K562 (cell line): ENCODE data around the gene CALR3. TPM values are rescaled to one million over a fixed set of nuclear protein-coding genes. Genes with fewer than 3 reads are reported as not detected.

ENCODE experiments used
- CHD2 ChIP-seq: IDR thresholded peaks from 2 replicates; pipeline ENCODE4 v1.6.1; 2011; ENCODE audit warnings: low read depth, low read length
- CREB1 ChIP-seq, 2 experiments: sonication (generic) in 1 of 2; formaldehyde crosslinking in 1 of 2; IDR thresholded peaks; 2 replicates each; pipeline versions ENCODE4 v1.6.1 to v1.8.0; 2012 to 2022; ENCODE audit warnings: inconsistent platforms in 1 of 2, mild to moderate bottlenecking in 1 of 2, missing genetic modification reagents in 1 of 2, moderate library complexity in 1 of 2
- ILK ChIP-seq: fragments of 450-650 bp; IDR thresholded peaks from 2 replicates; pipeline ENCODE4 v1.6.1; 2016; ENCODE audit warnings: missing genetic modification characterization, low read depth, mild to moderate bottlenecking, missing compliant biosample characterization, moderate library complexity, borderline replicate concordance
- POLR2A ChIP-seq: fragments of 450-650 bp; conservative IDR thresholded peaks from 2 replicates; pipeline ENCODE4 v1.6.1; 2016
- RBM25 ChIP-seq: fragments of 200-400 bp; formaldehyde crosslinking; IDR thresholded peaks from 2 replicates; pipeline ENCODE4 v1.6.1; 2018; ENCODE audit warnings: low read length, low read depth, moderate library complexity; ENCODE audit not compliant: severe bottlenecking
- ZFP30 ChIP-seq: fragments of 250-450 bp; sonication (Bioruptor Pico); IDR thresholded peaks from 2 replicates; pipeline ENCODE4 v1.8.0; 2022; ENCODE audit warnings: moderate library complexity, mild to moderate bottlenecking, inconsistent platforms, borderline replicate concordance
- ZNF436 ChIP-seq: fragments of 250-450, 450-650 bp; sonication (Bioruptor Pico); formaldehyde crosslinking; IDR thresholded peaks from 2 replicates; pipeline ENCODE4 v1.7.0; 2020; ENCODE audit warnings: mild to moderate bottlenecking
- ZNF551 ChIP-seq: fragments of 250-450 bp; sonication (Bioruptor Pico); IDR thresholded peaks from 2 replicates; pipeline ENCODE4 v1.5.0; 2021; ENCODE audit warnings: mild to moderate bottlenecking, moderate library complexity
- polyA plus RNA-seq, 8 experiments: library from polyadenylated mRNA; depleted of rRNA in 4 of 8; stranded (reverse) in 5 of 8; unstranded in 3 of 8; fragments of >200 nt; fragmentation: Nextera tagmentation in 2 of 8; fragmentation: Illumina TruSeq in 1 of 8; extraction: Ambion mirVana in 2 of 8; extraction: Trizol in 1 of 8; gene quantifications; 2 replicates each; pipeline versions ENCODE4 v1.2.1 to v1.2.3, GENCODE V29; 2011 to 2014; ENCODE audit warnings: inconsistent platforms in 1 of 8, missing spikeins in 1 of 8
- total RNA-seq, 7 experiments: library from RNA; depleted of rRNA in 6 of 7; stranded (reverse); fragments of >200 nt in 6 of 7; fragmentation: Illumina TruSeq in 2 of 7; extraction: Trizol in 2 of 7; gene quantifications; 2 replicates each; pipeline versions ENCODE4 v1.2.1 to v1.2.3, GENCODE V29; 2011 to 2021; ENCODE audit warnings: low replicate concordance in 1 of 7
- TF ChIP-seq, protein P1 (sequence below): fragments of 450-650 bp; IDR thresholded peaks from 2 replicates; pipeline ENCODE4 v1.6.1; 2016; ENCODE audit warnings: mild to moderate bottlenecking, moderate library complexity
- TF ChIP-seq, protein P2 (sequence below): fragments of 150-350 bp; conservative IDR thresholded peaks from 2 replicates; pipeline ENCODE4 v1.6.1; 2014; ENCODE audit warnings: low read length
- TF ChIP-seq, protein P3 (sequence below), 2 experiments: IDR thresholded peaks; 2 replicates each; pipeline ENCODE4 v1.6.1; 2011; ENCODE audit warnings: borderline replicate concordance in 1 of 2, control low read depth in 1 of 2, low read depth in 1 of 2, low read length in 1 of 2, mild to moderate bottlenecking in 1 of 2, mixed read lengths in 1 of 2, moderate library complexity in 1 of 2; ENCODE audit not compliant: insufficient read depth in 1 of 2, insufficient read length in 1 of 2, poor library complexity in 1 of 2, severe bottlenecking in 1 of 2; ENCODE audit errors: extremely low read depth in 1 of 2

The CALR3 gene
- total and polyA plus RNA-seq, 9 of the 15 experiments (the other 6 are each of a cell fraction or from before 2014, with no cell fraction given) = 0.15 to 0.41 (median 0.22) TPM; not detected in 4

DNA sequence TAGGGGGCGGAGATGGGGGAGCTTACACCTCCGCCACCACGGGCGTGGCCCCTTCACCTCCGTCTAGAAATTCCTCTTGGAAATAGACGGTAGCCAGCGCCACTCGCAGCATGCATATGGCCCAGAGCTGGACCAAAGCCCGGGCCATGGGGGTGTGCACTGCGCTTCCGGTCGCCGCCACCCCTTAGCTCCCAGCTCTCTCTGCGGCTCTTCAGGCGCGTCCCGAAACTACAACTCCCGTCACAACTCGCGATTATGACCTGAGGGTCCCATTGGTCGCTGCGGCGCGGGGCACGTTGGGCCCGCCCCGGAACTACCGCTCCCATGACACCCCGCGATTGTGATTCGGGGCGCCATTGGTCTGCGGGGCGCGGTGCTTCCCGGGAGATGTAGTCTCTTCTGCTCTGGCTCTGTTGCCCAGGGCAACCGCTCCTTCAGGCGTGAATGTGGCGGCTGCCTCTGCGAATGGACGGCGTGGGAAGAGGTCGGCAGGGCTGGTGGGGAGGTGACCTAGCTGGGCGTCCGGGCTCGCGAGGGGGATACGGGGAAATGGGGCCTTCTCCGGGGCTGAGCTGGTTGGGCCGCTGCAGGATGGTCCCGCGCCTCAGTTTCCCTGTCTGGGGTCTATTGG is at the start of gene CALR3, which contains the start of gene C19orf44 (continued):
- TF ChIP-seq ZNF436 (CRISPR knock-in tag) (no peak), RBM25 (peak; percentile 86), CREB1 (IDR thresholded peaks at IDR 0.05) (peak; percentile 83), CREB1 (CRISPR knock-in tag; IDR thresholded peaks at IDR 0.05) (peak; percentile 86), CHD2 (peak; percentile 75), ZFP30 (CRISPR knock-in tag) (no peak), POLR2A (peak; percentile 90), ILK (tag) (no peak), ZNF551 (CRISPR knock-in tag) (no peak)
- TF ChIP-seq, protein P1, sequence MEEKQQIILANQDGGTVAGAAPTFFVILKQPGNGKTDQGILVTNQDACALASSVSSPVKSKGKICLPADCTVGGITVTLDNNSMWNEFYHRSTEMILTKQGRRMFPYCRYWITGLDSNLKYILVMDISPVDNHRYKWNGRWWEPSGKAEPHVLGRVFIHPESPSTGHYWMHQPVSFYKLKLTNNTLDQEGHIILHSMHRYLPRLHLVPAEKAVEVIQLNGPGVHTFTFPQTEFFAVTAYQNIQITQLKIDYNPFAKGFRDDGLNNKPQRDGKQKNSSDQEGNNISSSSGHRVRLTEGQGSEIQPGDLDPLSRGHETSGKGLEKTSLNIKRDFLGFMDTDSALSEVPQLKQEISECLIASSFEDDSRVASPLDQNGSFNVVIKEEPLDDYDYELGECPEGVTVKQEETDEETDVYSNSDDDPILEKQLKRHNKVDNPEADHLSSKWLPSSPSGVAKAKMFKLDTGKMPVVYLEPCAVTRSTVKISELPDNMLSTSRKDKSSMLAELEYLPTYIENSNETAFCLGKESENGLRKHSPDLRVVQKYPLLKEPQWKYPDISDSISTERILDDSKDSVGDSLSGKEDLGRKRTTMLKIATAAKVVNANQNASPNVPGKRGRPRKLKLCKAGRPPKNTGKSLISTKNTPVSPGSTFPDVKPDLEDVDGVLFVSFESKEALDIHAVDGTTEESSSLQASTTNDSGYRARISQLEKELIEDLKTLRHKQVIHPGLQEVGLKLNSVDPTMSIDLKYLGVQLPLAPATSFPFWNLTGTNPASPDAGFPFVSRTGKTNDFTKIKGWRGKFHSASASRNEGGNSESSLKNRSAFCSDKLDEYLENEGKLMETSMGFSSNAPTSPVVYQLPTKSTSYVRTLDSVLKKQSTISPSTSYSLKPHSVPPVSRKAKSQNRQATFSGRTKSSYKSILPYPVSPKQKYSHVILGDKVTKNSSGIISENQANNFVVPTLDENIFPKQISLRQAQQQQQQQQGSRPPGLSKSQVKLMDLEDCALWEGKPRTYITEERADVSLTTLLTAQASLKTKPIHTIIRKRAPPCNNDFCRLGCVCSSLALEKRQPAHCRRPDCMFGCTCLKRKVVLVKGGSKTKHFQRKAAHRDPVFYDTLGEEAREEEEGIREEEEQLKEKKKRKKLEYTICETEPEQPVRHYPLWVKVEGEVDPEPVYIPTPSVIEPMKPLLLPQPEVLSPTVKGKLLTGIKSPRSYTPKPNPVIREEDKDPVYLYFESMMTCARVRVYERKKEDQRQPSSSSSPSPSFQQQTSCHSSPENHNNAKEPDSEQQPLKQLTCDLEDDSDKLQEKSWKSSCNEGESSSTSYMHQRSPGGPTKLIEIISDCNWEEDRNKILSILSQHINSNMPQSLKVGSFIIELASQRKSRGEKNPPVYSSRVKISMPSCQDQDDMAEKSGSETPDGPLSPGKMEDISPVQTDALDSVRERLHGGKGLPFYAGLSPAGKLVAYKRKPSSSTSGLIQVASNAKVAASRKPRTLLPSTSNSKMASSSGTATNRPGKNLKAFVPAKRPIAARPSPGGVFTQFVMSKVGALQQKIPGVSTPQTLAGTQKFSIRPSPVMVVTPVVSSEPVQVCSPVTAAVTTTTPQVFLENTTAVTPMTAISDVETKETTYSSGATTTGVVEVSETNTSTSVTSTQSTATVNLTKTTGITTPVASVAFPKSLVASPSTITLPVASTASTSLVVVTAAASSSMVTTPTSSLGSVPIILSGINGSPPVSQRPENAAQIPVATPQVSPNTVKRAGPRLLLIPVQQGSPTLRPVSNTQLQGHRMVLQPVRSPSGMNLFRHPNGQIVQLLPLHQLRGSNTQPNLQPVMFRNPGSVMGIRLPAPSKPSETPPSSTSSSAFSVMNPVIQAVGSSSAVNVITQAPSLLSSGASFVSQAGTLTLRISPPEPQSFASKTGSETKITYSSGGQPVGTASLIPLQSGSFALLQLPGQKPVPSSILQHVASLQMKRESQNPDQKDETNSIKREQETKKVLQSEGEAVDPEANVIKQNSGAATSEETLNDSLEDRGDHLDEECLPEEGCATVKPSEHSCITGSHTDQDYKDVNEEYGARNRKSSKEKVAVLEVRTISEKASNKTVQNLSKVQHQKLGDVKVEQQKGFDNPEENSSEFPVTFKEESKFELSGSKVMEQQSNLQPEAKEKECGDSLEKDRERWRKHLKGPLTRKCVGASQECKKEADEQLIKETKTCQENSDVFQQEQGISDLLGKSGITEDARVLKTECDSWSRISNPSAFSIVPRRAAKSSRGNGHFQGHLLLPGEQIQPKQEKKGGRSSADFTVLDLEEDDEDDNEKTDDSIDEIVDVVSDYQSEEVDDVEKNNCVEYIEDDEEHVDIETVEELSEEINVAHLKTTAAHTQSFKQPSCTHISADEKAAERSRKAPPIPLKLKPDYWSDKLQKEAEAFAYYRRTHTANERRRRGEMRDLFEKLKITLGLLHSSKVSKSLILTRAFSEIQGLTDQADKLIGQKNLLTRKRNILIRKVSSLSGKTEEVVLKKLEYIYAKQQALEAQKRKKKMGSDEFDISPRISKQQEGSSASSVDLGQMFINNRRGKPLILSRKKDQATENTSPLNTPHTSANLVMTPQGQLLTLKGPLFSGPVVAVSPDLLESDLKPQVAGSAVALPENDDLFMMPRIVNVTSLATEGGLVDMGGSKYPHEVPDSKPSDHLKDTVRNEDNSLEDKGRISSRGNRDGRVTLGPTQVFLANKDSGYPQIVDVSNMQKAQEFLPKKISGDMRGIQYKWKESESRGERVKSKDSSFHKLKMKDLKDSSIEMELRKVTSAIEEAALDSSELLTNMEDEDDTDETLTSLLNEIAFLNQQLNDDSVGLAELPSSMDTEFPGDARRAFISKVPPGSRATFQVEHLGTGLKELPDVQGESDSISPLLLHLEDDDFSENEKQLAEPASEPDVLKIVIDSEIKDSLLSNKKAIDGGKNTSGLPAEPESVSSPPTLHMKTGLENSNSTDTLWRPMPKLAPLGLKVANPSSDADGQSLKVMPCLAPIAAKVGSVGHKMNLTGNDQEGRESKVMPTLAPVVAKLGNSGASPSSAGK = peak; percentile 55; the same call in 1 of the 2 replicates
- TF ChIP-seq, protein P2, sequence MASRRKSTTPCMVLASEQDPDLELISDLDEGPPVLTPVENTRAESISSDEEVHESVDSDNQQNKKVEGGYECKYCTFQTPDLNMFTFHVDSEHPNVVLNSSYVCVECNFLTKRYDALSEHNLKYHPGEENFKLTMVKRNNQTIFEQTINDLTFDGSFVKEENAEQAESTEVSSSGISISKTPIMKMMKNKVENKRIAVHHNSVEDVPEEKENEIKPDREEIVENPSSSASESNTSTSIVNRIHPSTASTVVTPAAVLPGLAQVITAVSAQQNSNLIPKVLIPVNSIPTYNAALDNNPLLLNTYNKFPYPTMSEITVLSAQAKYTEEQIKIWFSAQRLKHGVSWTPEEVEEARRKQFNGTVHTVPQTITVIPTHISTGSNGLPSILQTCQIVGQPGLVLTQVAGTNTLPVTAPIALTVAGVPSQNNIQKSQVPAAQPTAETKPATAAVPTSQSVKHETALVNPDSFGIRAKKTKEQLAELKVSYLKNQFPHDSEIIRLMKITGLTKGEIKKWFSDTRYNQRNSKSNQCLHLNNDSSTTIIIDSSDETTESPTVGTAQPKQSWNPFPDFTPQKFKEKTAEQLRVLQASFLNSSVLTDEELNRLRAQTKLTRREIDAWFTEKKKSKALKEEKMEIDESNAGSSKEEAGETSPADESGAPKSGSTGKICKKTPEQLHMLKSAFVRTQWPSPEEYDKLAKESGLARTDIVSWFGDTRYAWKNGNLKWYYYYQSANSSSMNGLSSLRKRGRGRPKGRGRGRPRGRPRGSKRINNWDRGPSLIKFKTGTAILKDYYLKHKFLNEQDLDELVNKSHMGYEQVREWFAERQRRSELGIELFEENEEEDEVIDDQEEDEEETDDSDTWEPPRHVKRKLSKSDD = no peak; the same call in 1 of the 2 replicates
- TF ChIP-seq, protein P3, sequence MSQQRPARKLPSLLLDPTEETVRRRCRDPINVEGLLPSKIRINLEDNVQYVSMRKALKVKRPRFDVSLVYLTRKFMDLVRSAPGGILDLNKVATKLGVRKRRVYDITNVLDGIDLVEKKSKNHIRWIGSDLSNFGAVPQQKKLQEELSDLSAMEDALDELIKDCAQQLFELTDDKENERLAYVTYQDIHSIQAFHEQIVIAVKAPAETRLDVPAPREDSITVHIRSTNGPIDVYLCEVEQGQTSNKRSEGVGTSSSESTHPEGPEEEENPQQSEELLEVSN (IDR thresholded peaks at IDR 0.05; ENCODE audit: borderline replicate concordance in 1 of 2, extremely low read depth in 1 of 2, insufficient read depth in 1 of 2, insufficient read length in 1 of 2, low read depth in 1 of 2, low read length in 1 of 2, poor library complexity in 1 of 2, severe bottlenecking in 1 of 2) = peak; percentile 45 to 75
